OCI-LY1 (cell line): ENCODE results near the gene SPTLC3.

Experiments
- H2AFZ ChIP-seq: fragments of 200-600 bp; sonication (generic), shearing (Covaris generic); 2 replicates; pipeline ENCODE4 v1.6.0; 2014; ENCODE audit warnings: antibody characterized with exemption, mild to moderate bottlenecking, low read length
- H3F3A ChIP-seq: fragments of 200-600 bp; sonication (generic), shearing (Covaris generic); 2 replicates; pipeline ENCODE4 v1.6.0; 2014; ENCODE audit warnings: mild to moderate bottlenecking, antibody characterized with exemption, low read length, moderate library complexity; ENCODE audit not compliant: insufficient read depth
- H3K27ac ChIP-seq: fragments of 200-600 bp; sonication (generic); 2 replicates; pipeline ENCODE4 v1.5.1; 2014; ENCODE audit warnings: low read length, mixed run types, mild to moderate bottlenecking, low read depth; ENCODE audit not compliant: poor library complexity, severe bottlenecking
- H3K27me3 ChIP-seq: fragments of 200-600 bp; sonication (generic); 2 replicates; pipeline ENCODE4 v1.6.0; 2014; ENCODE audit warnings: antibody characterized with exemption, mild to moderate bottlenecking, low read length, moderate library complexity; ENCODE audit not compliant: insufficient read depth
- H3K36me3 ChIP-seq: fragments of 200-600 bp; sonication (generic); 2 replicates; pipeline ENCODE4 v1.6.1; 2014; ENCODE audit warnings: mild to moderate bottlenecking, antibody characterized with exemption, low read length, moderate library complexity, mixed read lengths; ENCODE audit not compliant: insufficient read depth
- H3K4me1 ChIP-seq: fragments of 200-600 bp; sonication (generic); 2 replicates; pipeline ENCODE4 v1.5.1; 2014; ENCODE audit warnings: mild to moderate bottlenecking, low read length, moderate library complexity; ENCODE audit not compliant: insufficient read depth, severe bottlenecking
- H3K4me2 ChIP-seq: fragments of 200-600 bp; sonication (generic), shearing (Covaris generic); 2 replicates; pipeline ENCODE4 v1.6.1; 2014; ENCODE audit warnings: low read length
- H3K4me3 ChIP-seq: fragments of 200-600 bp; sonication (generic); 2 replicates; pipeline ENCODE4 v1.5.1; 2014; ENCODE audit warnings: low read length, low read depth, mild to moderate bottlenecking, mixed read lengths; ENCODE audit not compliant: poor library complexity, severe bottlenecking
- H3K79me2 ChIP-seq: fragments of 200-600 bp; shearing (Covaris generic); 2 replicates; pipeline ENCODE4 v1.6.1; 2016; ENCODE audit warnings: mixed run types, low read length, mixed read lengths; ENCODE audit not compliant: insufficient read depth
- H3K9ac ChIP-seq: fragments of 200-600 bp; sonication (generic), shearing (Covaris generic); 2 replicates; pipeline ENCODE4 v1.6.1; 2014; ENCODE audit warnings: mild to moderate bottlenecking, low read length, mixed read lengths
- H3K9me2 ChIP-seq: fragments of 200-600 bp; sonication (generic), shearing (Covaris generic); 2 replicates; pipeline ENCODE4 v1.6.1; 2014; ENCODE audit warnings: low read depth, mild to moderate bottlenecking, low read length, mixed read lengths
- H3K9me3 ChIP-seq: fragments of 200-600 bp; shearing (Covaris generic); 2 replicates; pipeline ENCODE4 v1.6.1; 2014; ENCODE audit warnings: low read length, mixed read lengths
- H4K20me1 ChIP-seq: fragments of 200-600 bp; sonication (generic), shearing (Covaris generic); 2 replicates; pipeline ENCODE4 v1.6.0; 2016; ENCODE audit warnings: mild to moderate bottlenecking, low read length; ENCODE audit not compliant: insufficient read depth
- CTCF ChIP-seq: fragments of 200-600 bp; sonication (generic), shearing (Covaris generic); IDR thresholded peaks from 2 replicates; pipeline ENCODE4 v1.5.1; 2017; ENCODE audit warnings: mild to moderate bottlenecking, antibody characterized with exemption, low read length, moderate library complexity, mixed read lengths
- EZH2 ChIP-seq: fragments of 200-600 bp; sonication (generic), shearing (Covaris generic); IDR thresholded peaks from 2 replicates; pipeline ENCODE4 v1.8.0; 2017; ENCODE audit warnings: borderline replicate concordance, mixed run types, mild to moderate bottlenecking, antibody characterized with exemption, low read length, moderate library complexity, mixed read lengths

SPTLC3 gene

GRCh38 chr20:13085275-13085674 is 76.5 kb downstream of the SPTLC3 start:
- no peak for TF ChIP-seq EZH2
- Histone ChIP-seq H3K27me3 (no peaks in the 10 kb centered on the region), H3K27ac (no peak overlapping the region), H3K4me2 (no peak overlapping the region), H3K4me3 (no peak overlapping the region), H3F3A (no peaks in the 10 kb centered on the region), H4K20me1 (no peaks in the 10 kb centered on the region), H3K4me1 (no peaks in the 10 kb centered on the region), H3K9me2 (no peaks in the 10 kb centered on the region), H3K79me2 (no peaks in the 10 kb centered on the region), H2AFZ (no peak overlapping the region), H3K9me3 (no peaks in the 10 kb centered on the region), H3K36me3 (no peaks in the 10 kb centered on the region), H3K9ac (no peak overlapping the region)

GRCh38 chr20:13089950-13090469 is 81.2 kb downstream of the SPTLC3 start:
- no peak overlapping the region for H2AFZ ChIP-seq
- H3K27ac ChIP-seq = no peak overlapping the region
- H3K9me2 ChIP-seq = no peaks in the 10 kb centered on the region
- H3K4me1 ChIP-seq = no peaks in the 10 kb centered on the region
- H3K36me3 ChIP-seq = no peaks in the 10 kb centered on the region
- no peaks in the 10 kb centered on the region for H3K9me3 ChIP-seq
- H3F3A ChIP-seq = no peaks in the 10 kb centered on the region
- no peak overlapping the region for H3K4me2 ChIP-seq
- no peaks in the 10 kb centered on the region for H3K27me3 ChIP-seq
- no peaks in the 10 kb centered on the region for H3K79me2 ChIP-seq
- no peak overlapping the region for H3K4me3 ChIP-seq
- TF ChIP-seq CTCF (no peak), EZH2 (no peak)
- H4K20me1 ChIP-seq = no peaks in the 10 kb centered on the region
- no peak overlapping the region for H3K9ac ChIP-seq

GRCh38 chr20:13092111-13092510 is 83.3 kb downstream of the SPTLC3 start:
- Histone ChIP-seq H3K4me3 (no peak overlapping the region), H3K27me3 (no peaks in the 10 kb centered on the region), H3K9ac (no peak overlapping the region), H3K4me2 (no peak overlapping the region), H3K9me2 (no peaks in the 10 kb centered on the region), H2AFZ (no peak overlapping the region), H4K20me1 (no peaks in the 10 kb centered on the region), H3F3A (no peaks in the 10 kb centered on the region), H3K27ac (no peak overlapping the region), H3K36me3 (no peaks in the 10 kb centered on the region), H3K9me3 (no peaks in the 10 kb centered on the region), H3K4me1 (no peaks in the 10 kb centered on the region), H3K79me2 (no peaks in the 10 kb centered on the region)
- TF ChIP-seq EZH2 (no peak), CTCF (no peak)

GRCh38 chr20:13094976-13095375 is 86.2 kb downstream of the SPTLC3 start:
- no peak overlapping the region for H3K4me3 ChIP-seq
- H3K27me3 ChIP-seq = no peaks in the 10 kb centered on the region
- H3K4me2 ChIP-seq = no peak overlapping the region
- no peaks in the 10 kb centered on the region for H3K79me2 ChIP-seq
- no peak overlapping the region for H2AFZ ChIP-seq
- TF ChIP-seq EZH2 = no peak
- no peak for TF ChIP-seq CTCF
- no peaks in the 10 kb centered on the region for H4K20me1 ChIP-seq
- no peaks in the 10 kb centered on the region for H3K9me2 ChIP-seq
- H3F3A ChIP-seq = no peaks in the 10 kb centered on the region
- no peaks in the 10 kb centered on the region for H3K4me1 ChIP-seq
- H3K9me3 ChIP-seq = no peaks in the 10 kb centered on the region
- H3K27ac ChIP-seq = no peak overlapping the region
- no peaks in the 10 kb centered on the region for H3K36me3 ChIP-seq
- no peak overlapping the region for H3K9ac ChIP-seq
